ENCODE data around the gene GEMIN7.

GEMIN7 gene

DNA sequence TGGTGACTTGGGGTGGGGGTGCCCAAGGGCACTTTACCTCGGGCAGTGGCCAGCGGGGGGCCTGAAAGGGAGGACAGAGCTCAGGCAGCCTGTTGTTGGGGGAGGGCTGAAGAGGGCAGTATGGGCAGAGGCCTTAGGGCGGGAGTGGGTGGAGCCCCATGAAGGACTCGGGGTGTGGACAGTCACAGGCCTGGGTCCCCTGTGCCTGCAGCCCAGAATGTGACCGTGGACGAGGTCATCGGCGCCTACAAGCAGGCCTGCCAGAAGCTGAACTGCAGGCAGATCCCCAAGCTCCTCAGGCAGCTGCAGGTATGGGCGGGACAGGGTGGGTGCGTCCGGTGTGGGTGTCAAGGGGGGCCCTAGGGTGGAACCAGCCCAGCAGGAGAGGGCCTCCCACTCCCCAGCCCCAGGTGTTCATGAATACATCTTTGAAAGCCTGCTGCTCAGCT is 59.3 kb downstream of the GEMIN7 start:
- Histone ChIP-seq H3K4me1 (ENCODE audit: low read length) (peaks cover 28% of the 10 kb centered on the region), H3K27ac (ENCODE audit: low read length) (peak overlapping the region; percentile 89; the same call in 1 of the 2 replicates), H3K9me3 (ENCODE audit: insufficient read depth, low read length) (no peaks in the 10 kb centered on the region), H3K4me2 (ENCODE audit: low read length) (peak overlapping the region; percentile 95), H3K9ac (ENCODE audit: low read length) (peak overlapping the region; percentile 86; the same call in 1 of the 2 replicates), H3K79me2 (ENCODE audit: low read length) (peaks cover 16% of the 10 kb centered on the region), H3K4me3 (ENCODE audit: low read length) (no peak overlapping the region), H3K27me3 (ENCODE audit: low read depth, low read length) (no peaks in the 10 kb centered on the region), H4K20me1 (ENCODE audit: insufficient read depth, low read length) (no peaks in the 10 kb centered on the region), H2AFZ (ENCODE audit: low read depth, low read length) (no peak overlapping the region), H3K36me3 (replicated peaks; ENCODE audit: low read depth, low read length) (peaks cover 2% of the 10 kb centered on the region)
- TF ChIP-seq, protein P1, sequence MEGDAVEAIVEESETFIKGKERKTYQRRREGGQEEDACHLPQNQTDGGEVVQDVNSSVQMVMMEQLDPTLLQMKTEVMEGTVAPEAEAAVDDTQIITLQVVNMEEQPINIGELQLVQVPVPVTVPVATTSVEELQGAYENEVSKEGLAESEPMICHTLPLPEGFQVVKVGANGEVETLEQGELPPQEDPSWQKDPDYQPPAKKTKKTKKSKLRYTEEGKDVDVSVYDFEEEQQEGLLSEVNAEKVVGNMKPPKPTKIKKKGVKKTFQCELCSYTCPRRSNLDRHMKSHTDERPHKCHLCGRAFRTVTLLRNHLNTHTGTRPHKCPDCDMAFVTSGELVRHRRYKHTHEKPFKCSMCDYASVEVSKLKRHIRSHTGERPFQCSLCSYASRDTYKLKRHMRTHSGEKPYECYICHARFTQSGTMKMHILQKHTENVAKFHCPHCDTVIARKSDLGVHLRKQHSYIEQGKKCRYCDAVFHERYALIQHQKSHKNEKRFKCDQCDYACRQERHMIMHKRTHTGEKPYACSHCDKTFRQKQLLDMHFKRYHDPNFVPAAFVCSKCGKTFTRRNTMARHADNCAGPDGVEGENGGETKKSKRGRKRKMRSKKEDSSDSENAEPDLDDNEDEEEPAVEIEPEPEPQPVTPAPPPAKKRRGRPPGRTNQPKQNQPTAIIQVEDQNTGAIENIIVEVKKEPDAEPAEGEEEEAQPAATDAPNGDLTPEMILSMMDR (IDR thresholded peaks at IDR 0.05; ENCODE audit: low read depth, low read length), result no peak
- no peak for TF ChIP-seq EZH2phosphoT487 (IDR thresholded peaks at IDR 0.05; ENCODE audit: low read depth)

DNA sequence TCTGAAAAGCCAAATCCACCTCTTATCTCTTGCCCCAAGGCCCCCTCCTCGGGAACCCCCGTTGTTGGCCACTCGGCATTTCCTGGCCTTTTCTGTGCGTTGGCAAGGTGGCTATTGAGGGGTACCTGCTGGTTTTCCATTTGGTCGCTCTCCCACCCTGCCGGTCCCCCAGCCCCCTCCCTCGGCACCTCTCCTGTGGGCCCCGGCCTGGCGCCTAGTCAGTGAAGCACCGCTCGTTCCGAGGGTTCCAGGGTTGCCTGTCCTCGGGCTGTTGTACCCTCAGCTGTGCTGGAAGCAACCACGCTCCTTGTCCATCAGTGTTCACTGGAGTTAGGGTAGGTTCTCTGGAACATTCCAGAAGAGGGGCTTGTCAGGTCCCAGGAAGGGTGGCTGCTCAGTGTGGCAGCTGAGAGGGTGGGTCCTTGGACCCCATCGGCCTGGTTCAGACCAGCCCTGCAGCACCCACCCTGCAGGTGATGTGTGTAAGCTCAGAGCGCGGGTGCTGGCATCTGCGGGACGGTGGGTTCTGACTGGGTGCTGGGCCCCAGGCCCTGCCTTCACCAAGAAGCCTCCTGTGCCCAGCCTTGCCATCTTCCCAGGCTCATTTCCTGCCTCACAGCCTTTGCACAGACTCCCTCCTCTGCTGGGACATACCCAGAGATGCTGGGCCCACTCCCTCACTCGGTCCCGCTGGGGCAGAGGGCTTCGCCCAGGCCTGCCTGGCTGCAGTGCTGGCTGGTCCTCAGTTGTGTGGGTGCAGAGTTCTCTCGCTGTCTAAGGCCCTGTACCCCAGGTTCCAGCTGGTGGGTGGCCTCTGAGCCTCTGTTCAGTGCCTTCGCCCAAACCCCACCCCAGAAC is 60.5 kb downstream of the GEMIN7 start:
- no peaks in the 10 kb centered on the region for H3K27me3 ChIP-seq (ENCODE audit: low read depth, low read length)
- H3K9ac ChIP-seq (ENCODE audit: low read length), result no peak overlapping the region
- no peaks in the 10 kb centered on the region for H3K9me3 ChIP-seq (ENCODE audit: insufficient read depth, low read length)
- no peak overlapping the region for H2AFZ ChIP-seq (ENCODE audit: low read depth, low read length)
- peaks cover 28% of the 10 kb centered on the region for H3K4me1 ChIP-seq (ENCODE audit: low read length)
- H3K27ac ChIP-seq (ENCODE audit: low read length), result no peak overlapping the region
- H3K79me2 ChIP-seq (ENCODE audit: low read length), result peaks cover 16% of the 10 kb centered on the region
- peaks cover 6% of the 10 kb centered on the region for H3K36me3 ChIP-seq (replicated peaks; ENCODE audit: low read depth, low read length)
- TF ChIP-seq EZH2phosphoT487 (IDR thresholded peaks at IDR 0.05; ENCODE audit: low read depth), result no peak
- TF ChIP-seq, protein P1 (IDR thresholded peaks at IDR 0.05; ENCODE audit: low read depth, low read length), result no peak
- no peaks in the 10 kb centered on the region for H4K20me1 ChIP-seq (ENCODE audit: insufficient read depth, low read length)
- no peak overlapping the region for H3K4me2 ChIP-seq (ENCODE audit: low read length)
- H3K4me3 ChIP-seq (ENCODE audit: low read length), result no peak overlapping the region

- Histone ChIP-seq H3K9ac (ENCODE audit: low read length) (no peak overlapping the region), H3K4me2 (ENCODE audit: low read length) (no peak overlapping the region), H3K27me3 (ENCODE audit: low read depth, low read length) (no peaks in the 10 kb centered on the region), H3K9me3 (ENCODE audit: insufficient read depth, low read length) (no peaks in the 10 kb centered on the region), H3K27ac (ENCODE audit: low read length) (no peak overlapping the region), H3K79me2 (ENCODE audit: low read length) (peaks cover 15% of the 10 kb centered on the region), H3K4me1 (ENCODE audit: low read length) (peaks cover 28% of the 10 kb centered on the region), H4K20me1 (ENCODE audit: insufficient read depth, low read length) (no peaks in the 10 kb centered on the region), H2AFZ (ENCODE audit: low read depth, low read length) (no peak overlapping the region), H3K4me3 (ENCODE audit: low read length) (no peak overlapping the region), H3K36me3 (replicated peaks; ENCODE audit: low read depth, low read length) (peaks cover 6% of the 10 kb centered on the region)
- TF ChIP-seq EZH2phosphoT487 (IDR thresholded peaks at IDR 0.05; ENCODE audit: low read depth), result no peak
- TF ChIP-seq, protein P1 (IDR thresholded peaks at IDR 0.05; ENCODE audit: low read depth, low read length), result no peak
Observed at GRCh38 chr19:45140144-45140503, 61.1 kb downstream of the GEMIN7 start.

GRCh38 chr19:45140533-45140932 is 61.5 kb downstream of the GEMIN7 start:
- Histone ChIP-seq H3K27ac (ENCODE audit: low read length) (no peak overlapping the region), H3K36me3 (replicated peaks; ENCODE audit: low read depth, low read length) (peaks cover 4% of the 10 kb centered on the region), H3K79me2 (ENCODE audit: low read length) (peaks cover 11% of the 10 kb centered on the region), H3K27me3 (ENCODE audit: low read depth, low read length) (no peaks in the 10 kb centered on the region), H3K9me3 (ENCODE audit: insufficient read depth, low read length) (no peaks in the 10 kb centered on the region), H4K20me1 (ENCODE audit: insufficient read depth, low read length) (no peaks in the 10 kb centered on the region), H3K4me3 (ENCODE audit: low read length) (no peak overlapping the region), H3K9ac (ENCODE audit: low read length) (no peak overlapping the region), H2AFZ (ENCODE audit: low read depth, low read length) (no peak overlapping the region), H3K4me2 (ENCODE audit: low read length) (no peak overlapping the region), H3K4me1 (ENCODE audit: low read length) (peaks cover 28% of the 10 kb centered on the region)
- no peak for TF ChIP-seq EZH2phosphoT487 (IDR thresholded peaks at IDR 0.05; ENCODE audit: low read depth)
- TF ChIP-seq, protein P1 (IDR thresholded peaks at IDR 0.05; ENCODE audit: low read depth, low read length), result no peak
